Measurements from ENCODE around the gene PRELID3B.
"Not testable (repeated sequence)": the region's sequence is repeated elsewhere in the genome, so short reads cannot be mapped to it uniquely, and the experiment has no call there.

PRELID3B gene

DNA sequence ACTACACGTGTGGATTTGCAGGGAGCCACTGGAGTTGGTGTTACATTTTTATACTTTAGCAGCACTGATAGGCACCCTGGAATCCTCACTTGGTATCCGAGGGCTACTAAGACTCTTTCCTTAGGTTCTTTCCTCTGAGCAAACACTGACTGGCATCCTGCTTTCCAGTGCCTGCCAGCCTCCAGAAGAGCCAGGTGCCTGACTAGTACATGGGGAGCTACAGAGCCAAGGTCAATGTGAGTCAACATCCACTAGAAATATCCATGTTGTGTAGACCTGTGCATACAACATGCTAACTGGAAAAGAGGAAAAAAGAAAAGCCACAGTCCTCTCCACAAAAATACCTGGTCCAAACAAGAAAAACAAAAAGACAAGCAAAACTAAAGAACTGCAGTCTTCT is 17.5 kb downstream of the PRELID3B start:
- no peak for DNase-seq

DNA sequence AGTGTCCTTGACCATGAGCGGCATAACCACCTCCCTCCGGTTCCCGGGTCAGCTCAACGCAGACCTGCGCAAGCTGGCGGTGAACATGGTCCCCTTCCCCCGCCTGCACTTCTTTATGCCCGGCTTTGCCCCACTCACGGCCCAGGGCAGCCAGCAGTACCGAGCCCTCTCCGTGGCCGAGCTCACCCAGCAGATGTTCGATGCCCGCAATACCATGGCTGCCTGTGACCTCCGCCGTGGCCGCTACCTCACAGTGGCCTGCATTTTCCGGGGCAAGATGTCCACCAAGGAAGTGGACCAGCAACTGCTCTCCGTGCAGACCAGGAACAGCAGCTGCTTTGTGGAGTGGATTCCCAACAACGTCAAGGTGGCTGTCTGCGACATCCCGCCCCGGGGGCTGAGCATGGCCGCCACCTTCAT is 18.5 kb downstream of the PRELID3B start:
- DNase-seq = no peak

DNA sequence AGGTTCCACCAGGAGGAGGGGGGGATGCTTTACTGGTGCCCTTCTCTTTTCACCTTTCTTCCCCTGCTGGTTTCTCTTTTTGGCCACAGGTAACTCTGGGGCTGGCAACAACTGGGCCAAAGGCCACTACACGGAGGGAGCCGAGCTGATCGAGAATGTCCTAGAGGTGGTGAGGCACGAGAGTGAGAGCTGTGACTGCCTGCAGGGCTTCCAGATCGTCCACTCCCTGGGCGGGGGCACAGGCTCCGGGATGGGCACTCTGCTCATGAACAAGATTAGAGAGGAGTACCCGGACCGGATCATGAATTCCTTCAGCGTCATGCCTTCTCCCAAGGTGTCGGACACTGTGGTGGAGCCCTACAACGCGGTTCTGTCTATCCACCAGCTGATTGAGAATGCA is 19.0 kb downstream of the PRELID3B start:
- no peak for DNase-seq

DNA sequence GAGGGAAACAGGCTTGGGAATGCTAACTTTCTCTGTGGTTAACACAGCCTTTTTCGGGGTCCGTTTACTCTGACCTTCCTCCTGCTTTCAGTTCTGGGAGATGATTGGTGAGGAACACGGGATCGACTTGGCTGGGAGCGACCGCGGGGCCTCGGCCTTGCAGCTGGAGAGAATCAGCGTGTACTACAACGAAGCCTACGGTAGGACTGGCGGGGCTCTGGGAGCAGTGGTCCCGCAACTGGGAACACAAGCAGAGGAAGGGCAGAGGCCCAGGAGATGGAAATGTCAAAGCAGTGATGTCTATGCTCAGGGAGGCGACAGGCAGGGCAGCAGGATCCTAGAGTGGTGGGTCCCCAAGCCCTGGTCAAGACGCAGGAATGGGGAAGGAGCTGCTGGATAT is 19.8 kb downstream of the PRELID3B start:
- DNase-seq = no peak

DNA sequence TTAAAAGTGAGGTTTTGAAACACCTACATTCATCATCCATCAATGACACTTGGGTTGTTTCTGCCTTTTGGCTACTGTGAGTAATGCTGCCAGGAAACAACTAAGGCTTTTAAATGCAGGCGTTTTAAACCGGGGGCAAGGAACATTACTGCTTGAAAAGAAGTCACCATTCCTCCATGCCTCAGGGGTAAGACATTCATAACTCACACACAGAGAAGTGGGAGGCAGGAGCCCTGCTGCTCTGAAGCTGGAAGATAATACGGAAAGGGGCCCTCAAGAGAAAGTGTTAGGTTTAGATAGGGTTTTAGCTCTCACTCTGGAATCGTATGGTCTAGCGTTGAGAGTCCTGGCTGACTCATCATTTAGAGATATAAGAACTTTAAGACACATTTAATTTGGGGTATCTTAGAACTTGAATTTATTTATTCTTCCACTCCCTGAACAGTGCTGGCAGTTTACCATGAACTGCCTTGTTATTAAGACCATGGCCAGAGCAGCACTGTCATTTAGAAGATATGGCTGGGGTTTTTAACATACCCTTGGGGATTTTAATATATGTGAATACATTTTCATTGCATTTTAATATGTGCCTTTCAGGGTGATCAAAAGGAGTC is 21.5 kb downstream of the PRELID3B start:
- DNase-seq = no peak

DNA sequence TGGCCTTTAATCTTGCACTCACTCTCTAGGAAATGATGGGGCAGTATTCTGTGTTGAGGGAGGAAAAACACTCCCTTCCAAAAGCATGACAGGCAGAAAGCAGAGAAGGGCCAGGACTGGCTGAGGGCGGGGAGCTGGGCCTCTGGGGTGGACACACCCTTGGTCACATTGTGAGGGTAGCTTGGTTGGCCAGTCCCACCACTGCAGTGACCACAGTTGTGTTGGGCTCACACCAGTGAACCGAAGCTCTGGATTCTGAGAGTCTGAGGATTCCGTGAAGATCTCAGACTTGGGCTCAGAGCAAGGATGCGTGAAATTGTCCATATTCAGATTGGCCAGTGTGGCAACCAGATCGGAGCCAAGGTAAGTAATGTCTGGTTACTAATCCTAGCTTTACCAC is 23.4 kb downstream of the PRELID3B start, which contains the start of gene TUBB1:
Gene TUBB1 (plus strand): TSS at position 213 of the 400 bp plus-strand sequence. CDS start 94 bp downstream, at position 307.
- no peak for DNase-seq

DNA sequence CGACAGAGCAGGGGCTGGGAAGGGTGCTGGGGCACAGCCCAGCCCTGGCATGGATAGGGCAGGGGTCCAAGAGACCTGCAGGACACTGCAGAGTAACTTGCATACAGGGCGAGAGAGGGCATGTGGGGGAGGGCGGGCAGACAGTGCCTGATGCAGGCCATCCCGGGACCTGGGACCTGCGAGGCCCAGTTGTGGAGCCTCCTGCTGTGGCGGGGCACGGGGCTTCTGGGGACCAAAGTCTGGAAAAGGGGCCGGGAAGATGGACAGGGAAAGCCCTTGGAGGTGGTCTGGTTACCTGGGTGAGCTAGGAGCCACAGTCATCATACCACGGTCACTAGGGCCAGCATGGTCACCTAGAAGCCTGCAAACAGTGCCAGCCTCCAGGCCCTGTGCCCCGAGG is 23.8 kb downstream of the PRELID3B start:
- no peak for DNase-seq

DNA sequence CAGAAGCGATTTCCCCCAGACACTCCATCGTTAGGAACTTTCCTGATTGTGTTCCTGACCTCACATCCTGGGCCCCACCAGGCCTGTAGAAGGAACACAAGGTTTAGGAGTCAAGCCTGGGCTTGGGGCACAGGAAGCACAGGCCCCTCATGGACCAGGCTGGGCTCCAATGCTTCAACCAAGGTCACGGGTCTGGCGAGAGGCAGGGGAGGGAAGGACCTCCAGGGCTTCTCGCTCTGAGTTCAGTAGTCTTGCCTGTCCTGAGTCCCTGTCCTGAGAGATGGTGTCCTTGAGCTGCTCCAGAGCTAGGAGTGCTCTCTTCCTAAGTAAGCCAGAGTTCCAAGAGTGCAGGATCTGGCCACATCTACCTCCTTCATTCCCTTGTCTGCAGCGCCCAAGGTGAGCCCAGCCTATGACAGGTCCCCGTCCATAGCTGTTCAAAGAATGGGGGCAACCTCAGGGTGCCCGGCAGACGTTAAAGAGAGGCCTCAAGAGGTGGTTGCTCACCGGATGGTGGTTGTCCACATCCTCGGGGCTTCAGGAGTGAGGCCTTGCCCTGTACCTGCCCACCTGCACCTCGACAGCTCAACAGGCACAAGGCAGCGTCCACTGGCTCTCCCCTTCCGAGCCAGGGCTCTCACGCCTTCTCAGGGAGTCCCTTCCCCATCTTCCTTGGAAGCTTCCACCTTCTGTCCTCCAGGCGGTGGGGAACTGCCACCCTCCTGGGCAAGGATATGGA is 24.9 kb downstream of the PRELID3B start:
- DNase-seq = no peak

DNA sequence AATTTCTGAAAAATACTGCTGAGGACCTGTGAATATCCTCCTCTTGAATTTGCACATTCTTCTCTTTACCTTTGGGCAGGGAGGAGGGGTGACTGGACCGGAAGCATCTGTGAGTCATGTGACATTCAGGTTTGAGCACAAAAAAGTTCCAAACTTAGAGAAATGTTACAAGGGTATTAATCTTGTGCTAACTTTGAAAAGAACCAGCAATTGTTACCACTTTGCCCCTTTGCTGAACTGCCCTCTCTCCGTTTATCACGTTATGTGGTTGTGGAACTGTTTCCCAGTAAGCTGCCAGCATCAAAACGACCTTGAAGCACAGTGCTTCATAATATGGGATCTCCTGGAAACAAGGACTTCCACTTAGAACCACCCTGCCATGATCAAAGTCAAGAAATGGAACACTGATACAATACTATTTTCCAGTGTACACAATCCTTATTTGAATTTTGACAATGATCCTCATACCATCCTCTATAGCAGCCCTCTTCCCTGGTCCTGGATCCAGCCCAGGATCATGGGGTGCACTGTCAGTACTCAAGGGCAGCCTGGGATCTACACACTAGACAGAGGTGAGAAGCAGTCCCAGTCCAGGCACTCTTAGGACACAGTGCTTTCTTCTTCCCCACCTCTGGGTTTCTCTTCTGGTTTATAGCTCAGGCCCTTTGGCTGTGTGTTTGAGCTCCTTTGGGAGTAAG is 25.6 kb downstream of the PRELID3B start:
- no peak for DNase-seq

DNA sequence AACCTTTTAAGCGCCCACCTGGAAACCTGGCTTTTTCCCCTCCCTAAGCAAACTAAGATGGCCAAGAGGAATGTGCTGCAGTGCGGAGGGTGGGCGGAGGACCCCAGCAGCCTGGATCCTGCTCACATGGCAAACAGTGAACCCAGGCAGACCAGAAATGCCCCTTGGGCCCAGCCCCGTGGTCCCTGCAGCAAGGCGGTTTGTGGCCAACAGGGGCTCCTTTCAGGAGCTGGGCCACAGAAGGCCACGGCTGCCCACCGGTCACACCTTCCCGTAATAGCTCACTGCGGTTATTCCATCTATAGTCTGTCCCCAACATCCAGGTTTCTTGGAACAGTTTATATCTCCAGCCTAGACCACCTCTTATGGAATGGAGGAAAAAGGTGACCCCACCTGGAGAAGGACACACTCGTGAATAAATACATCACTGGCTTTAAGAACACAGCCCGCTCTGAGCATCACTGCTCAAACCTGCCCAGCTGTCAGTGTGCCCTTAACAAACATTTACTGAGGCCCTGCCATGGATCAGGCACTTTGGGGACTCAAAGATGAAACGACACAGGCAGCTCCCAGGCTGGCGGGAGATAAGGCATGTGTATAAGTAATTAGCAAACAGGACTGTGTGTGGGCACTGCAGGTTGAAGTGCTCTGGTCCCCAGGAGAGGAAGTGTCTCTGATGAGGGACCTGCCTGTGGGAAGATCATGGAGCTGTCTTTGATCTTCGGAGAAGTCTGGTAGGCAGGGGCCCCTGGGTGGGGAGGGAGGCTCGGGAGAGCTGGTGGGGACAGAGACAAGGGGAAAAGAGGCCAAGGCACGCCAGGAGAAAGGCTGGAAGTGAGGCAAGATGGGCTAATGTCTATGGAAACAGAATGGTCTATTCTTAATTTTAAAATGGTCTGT is 26.5 kb downstream of the PRELID3B start:
- DNase-seq = no peak

DNA sequence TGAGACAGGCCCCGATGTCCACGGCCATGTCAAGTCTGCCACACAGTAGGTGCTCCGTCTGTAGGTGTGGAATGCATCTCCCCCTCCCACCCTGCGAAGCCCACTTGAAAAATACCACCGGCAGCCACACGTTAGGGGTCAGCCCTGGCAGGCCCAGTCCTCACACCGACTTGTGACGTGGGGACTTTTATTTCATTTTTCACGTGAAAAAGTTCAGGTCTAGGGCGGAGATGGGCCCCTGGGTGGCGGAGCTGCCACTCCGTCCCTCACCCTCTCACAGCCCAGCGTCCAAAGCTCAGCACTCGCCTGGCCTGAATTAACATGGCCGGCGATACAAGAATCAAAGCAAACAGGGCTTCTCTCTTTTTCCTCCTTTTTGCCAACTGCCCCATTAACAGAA is 27.2 kb downstream of the PRELID3B start:
- no peak for DNase-seq

DNA sequence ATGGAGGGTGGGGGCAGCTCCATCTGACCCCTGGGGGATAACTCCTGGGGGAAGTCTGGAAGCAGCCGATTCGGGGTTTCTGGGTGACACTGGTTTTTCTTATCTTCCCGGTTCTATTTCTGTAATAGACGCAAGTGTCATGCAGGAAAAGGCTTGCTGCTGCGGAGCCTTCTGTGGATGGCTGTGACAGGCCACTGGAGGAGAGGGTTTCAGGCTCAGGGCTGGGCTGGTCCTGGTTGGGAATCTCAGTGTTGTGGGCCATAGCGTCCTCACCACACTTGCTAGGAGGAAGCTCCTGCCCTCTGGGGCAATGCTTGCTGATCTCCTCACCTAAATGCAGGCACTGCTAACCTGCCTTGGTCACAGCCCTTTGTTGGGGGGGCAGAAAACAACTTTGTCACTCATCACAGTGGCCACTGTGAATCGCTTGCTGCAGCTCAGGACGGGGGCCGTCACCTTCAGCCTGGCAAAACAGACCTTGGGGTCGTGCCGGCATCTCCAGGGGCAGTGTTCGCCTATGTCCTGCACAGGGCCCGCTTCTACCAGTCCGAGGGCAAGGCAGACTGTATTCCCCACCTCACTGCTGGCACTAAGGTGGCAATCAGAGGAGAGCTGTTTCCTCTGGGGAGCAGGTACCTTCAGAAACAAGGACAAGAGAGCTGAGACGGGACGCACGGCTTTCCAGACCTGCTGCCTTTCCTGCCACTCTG is 27.8 kb downstream of the PRELID3B start:
- DNase-seq = no peak

DNA sequence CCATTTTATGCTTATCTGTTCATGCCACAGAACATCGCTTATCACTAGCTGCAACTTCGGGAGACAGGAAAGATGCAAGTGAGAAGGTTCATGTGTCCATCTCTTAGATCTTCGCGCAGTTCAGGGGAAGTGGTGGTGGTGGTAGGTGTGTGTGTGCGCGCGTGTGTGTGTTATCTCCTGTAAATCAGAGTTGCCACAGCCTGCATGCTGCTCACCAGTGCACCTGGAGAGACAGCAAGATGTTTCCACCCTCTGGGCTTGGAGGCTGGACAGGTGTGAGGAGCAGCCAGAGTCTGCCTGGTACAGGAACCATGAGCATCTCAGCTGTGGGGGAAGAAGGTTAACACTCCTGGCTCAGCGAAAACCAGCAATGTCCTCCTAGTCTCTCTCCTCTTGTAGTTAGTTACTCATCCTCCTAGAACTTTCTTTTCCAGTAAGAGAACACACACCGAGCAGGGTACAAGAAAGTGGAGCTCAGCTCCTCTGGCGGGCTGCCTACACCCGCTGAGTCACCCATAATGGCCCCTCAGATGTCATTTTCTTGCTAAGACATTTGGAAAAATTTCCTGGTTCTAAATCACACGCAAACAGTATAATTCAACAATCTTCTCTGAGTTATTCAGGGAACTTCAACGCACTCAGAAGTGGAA is 28.5 kb downstream of the PRELID3B start:
- no peak for DNase-seq

DNA sequence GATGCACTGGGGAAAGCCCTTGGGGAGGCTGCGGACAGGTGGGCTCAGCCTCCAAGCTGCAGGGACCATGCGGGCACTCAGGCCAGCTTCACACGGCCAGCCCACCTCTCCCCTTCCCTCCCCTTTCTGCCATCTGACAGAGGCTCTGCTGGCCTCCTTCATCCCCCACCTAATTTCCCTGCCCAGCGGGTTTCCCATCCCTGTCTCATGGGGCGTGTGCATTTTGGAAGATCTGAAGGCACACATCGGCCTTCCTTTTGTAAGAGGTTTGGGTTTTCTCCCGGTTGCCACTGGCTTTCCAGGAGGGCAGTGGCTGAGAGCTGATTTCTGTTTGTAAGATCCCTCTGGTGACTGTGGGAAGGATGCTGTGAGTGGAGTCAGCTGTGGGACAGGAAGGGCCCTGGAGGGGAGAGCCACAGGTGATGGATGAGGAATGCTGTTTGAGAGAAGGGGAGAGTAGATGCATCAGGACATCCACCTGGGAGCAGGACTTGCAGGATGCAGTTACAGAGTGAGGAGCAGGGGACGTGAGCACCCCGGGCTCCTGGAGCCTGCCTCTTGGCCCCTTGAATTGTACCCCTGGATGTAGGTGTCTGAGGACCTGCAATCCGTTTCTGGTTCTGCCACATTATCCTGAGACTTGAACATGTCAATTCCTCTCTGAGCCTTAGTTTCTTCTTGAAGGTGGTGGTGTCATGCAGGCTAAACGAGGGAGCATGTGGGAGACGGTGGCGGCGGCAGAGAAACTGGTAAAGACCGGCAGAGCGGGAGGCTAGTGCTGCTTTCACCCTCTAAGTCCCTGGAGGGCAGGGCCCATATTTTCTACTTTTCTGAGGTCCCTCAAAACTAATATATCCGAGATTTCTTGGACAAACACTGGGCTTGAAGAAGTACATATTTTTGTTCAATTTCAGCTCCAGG is 29.3 kb downstream of the PRELID3B start:
- DNase-seq = no peak

DNA sequence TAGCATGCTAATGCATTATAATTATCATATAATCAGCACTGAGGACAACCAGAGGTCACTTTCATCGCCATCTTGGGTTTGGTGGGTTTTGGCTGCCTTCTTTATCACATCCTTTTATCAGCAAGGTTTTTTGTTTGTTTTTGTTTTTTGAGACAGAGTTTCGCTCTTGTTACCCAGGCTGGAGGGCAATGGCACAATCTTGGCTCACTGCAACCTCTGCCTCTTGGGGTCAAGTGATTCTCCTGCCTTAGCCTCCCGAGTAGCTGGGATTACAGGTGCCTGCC is 30.8 kb downstream of the PRELID3B start:
- DNase-seq = not testable (repeated sequence)

DNA sequence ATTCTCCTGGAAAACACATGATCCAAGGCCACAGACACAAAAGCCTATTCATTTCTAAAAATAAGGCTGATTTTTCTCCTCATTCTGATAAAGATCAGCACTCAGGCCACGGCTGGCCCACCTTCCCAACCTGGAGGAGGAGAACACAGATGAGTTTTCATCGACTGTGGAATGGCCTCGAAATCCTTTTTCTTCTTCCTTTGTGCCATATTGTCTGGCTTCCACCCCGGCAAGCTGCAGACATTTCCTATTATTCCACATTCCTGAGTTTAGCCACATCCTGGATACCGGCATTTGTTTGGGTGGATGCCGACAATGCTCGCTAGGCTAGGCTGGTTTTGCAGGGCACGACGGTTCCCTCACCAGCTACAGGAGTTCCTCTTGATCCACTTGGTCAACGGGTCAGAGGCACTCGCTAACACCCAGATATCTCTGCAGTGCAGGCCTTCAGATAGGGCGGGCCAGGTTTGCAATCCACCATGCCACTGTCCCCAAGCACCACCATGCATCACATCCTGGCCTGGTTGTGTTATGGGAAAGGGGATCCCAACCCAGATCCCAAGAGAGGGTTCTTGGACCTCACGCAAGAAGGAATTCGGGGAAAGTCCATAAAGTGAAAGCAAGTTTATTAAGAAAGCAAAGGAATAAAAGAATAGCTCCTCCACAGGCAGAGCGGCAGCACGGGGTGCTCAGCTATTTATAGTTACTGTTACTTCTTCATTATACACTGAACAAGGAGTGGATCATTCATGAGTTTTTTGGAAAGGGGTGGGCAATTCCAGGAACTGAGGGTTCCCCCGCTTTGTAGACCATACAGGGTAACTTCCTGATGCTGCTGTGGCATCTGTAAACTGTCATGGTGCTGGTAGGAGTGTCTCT is 31.4 kb downstream of the PRELID3B start:
- no peak for DNase-seq

DNA sequence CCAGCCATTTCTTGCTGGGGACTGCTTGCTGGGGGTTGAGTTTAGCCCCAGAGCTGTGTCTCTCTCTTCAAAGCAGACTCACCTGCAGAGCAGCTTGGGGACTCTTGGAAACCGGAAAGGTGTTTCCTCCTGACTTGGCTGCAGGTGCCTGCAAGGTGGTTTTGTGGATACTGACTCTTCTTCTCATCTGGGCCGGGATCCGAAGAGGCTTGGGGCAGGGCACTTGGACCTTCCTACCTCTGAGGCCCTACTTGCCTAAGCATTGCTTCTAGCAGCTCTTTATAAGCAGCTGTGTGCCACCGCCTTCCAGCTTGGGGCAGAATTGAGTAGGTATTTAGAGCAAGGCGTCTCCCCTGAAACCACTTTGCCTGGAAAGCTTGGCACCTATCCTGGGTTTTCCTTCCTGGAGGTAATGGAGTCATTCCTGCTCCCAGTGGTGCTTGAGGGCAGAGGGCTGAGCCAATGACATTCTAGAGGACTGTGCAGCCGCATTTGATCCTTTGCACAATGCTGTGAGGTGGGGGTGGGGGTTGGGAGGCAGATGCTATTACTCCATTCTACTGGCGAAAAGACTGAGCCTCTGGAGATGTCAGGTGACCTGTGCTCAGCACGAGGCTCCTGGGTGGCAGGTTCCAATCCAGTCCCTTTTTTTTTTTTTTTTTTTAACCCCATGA is 32.1 kb downstream of the PRELID3B start:
- DNase-seq = no peak

DNA sequence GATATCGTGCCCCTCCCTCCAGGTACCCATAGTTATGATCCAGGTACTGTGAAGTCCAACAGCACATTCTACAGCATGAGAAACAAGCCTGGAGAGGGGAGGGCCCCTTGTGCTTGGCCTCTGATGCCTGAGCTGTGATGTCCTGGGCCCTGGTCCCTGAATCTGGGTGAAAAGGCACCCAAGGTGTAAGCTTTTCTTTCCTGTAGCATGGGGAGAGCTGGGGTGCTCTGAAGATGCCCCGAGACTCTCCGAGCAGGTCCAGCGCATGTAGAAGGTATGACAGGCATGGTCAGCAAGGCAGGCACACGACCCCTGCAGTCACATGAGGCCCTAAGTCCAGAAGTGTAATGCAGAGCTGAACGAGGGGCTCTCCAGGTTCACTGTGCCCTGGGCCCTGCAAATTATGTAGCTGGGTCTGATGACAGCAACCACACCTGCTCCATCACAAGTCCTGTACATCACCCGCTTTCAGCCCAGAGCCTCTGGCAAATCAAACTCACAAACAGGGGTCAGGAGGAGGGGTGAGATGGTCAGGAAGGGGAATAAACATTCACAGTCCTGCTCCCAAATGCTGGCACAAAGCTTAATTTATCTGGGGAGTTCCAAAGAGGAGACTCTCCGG is 33.8 kb downstream of the PRELID3B start:
- no peak for DNase-seq
